ENCODE measurements around the gene AMPD2.
"Not testable (repeated sequence)": the region's sequence is repeated elsewhere in the genome, so short reads cannot be mapped to it uniquely, and the experiment has no call there.

Gene AMPD2

DNA sequence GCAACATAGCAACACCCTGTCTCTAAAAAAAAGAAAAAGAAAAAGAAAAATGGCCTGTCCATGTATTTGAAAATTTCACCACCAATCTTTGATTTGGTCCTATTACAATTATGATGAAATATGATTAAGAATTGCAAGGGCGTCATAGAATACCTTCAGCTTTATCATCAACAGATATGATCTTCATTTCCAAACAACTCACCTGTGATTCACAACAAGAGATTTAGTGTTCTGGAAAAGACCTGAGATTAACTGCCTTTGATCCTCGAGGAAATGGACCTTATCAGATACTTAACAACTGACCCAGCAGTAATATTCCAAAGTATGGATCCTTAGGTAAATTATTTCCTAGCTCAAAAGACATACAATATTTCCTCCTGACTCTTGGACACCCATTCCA, 32.8 kb downstream of the AMPD2 start:
- no peak for DNase-seq (ENCODE audit: low spot score)

DNA sequence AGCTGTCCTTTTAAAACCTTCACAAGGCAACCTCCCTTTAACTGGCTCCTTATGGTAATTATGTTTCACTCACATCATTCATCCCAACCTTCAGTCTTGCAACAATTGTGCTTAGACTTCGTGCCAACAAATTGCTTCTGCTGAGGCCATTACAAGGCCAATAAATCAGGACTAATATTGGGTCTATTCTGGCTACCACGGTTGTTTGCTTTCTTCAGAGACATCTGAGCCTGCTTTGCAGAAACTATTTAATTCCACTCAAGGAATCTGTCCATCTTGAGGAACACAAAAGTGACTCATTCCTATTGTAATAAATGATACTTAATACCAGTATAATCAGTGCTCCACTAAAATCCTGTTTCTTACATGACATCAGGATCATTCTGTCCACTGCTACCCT, 33.7 kb downstream of the AMPD2 start:
- DNase-seq (ENCODE audit: low spot score), result no peak

DNA sequence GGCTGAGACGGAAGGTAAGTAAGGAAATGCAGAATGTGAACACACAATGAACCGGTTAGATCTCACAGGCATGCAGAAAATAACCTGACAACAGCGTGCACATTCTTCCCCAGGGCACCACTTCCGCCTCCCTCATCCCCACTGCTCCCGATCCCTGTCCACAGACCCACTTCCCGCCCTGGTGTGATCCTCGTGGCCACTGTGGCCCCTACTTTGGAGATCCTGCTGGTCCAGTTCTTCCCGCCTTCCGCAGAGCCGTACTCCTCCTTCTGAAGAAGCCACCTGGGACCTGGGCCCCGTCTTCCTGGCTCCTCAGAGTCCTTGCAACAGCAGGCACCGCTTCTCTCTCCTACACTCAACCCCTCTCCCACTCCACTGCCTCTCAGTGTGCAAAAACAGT, 34.9 kb downstream of the AMPD2 start:
- DNase-seq (ENCODE audit: low spot score), result no peak

DNA sequence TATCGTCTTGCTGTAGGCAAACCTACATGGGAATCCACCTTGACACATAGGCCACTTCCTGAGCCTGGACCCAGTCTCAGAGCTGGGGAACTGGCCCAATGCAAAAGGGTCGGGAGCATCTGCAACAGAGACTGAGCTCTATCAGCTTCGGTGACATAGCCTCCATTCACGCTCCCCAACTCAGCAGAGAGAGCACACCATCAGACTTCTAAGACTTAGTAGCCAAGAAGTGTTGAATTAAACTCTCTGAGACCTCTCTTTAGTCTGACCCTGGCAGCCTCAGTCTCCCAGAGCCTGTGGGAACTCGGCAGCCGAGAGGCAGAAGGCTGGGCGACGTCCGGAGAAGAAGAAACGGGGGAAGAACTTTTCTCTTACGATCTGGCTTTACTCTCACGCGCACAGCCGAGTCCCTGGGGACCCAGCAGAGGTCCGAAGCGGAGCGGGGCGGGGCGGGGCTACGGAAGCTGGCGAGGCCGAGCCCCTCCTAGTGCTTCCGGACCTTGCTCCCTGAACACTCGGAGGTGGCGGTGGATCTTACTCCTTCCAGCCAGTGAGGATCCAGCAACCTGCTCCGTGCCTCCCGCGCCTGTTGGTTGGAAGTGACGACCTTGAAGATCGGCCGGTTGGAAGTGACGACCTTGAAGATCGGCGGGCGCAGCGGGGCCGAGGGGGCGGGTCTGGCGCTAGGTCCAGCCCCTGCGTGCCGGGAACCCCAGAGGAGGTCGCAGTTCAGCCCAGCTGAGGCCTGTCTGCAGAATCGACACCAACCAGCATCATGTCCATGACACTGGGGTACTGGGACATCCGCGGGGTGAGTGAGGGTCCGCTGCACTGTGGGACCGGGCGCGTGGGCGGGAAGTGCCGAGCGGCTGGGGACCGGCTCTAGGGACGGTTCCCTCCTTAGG, 36.2 kb downstream of the AMPD2 start, which contains the start of gene GSTM4:
TSS of gene GSTM4 (plus strand) at position 485 of the 905 bp plus-strand sequence. CDS start at position 776, 291 bp downstream.
- DNase-seq (ENCODE audit: low spot score), result peak; percentile 63

DNA sequence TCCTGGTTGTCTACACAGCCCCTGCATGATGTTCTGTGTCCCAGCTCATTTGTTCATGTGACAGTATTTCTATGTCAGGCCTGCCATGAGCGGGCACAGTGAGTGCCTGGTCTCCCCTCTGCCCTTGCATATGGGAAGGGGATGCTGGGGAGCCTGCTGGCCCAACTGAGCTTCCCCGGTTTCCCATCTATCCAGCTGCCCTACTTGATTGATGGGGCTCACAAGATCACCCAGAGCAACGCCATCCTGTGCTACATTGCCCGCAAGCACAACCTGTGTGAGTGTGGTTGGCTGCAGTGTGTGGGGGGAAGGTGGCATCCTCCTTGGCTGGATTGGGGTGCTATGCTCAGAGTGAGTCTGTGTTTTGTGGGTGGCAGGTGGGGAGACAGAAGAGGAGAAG, 37.8 kb downstream of the AMPD2 start:
- no peak for DNase-seq (ENCODE audit: low spot score)

DNA sequence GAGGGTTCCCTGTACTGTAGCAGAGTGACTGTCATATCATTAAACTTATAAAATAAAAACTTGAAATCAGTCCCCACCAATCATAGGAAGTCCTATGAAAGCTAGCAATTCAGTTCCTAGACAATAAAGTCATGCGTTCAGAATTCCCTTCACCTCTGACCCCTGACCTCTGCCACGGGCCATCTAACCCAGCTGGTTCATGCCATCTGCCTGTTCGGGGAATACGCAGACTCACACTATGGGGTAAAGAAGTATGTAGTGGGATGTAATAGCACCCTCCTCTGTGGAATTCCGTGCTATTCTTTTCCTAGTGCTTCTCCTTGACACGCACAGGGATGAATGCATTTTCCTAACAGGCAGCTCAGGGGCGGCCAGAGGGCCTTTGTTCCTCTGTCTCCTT, 38.3 kb downstream of the AMPD2 start:
- DNase-seq (ENCODE audit: low spot score), result no peak

DNA sequence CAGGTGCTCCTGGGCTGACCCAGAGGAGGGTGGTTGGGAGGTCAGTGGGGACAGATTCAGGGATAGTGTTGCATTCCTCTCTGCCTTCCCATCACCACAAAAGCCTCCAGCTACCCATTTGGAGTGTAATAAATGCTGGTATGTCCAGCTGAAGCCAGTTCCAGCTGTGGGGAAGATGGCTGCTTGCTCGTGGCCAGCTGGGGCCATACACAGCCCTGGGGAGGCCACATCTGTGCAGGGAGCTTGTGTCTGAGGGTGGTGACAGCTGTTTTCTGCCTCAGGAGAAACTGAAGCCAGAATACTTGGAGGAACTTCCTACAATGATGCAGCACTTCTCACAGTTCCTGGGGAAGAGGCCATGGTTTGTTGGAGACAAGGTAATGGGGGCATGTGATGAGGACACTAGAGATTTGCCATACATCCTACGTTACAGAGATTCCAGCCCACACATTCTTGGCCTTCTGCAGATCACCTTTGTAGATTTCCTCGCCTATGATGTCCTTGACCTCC, 39.0 kb downstream of the AMPD2 start:
- no peak for DNase-seq (ENCODE audit: low spot score)

DNA sequence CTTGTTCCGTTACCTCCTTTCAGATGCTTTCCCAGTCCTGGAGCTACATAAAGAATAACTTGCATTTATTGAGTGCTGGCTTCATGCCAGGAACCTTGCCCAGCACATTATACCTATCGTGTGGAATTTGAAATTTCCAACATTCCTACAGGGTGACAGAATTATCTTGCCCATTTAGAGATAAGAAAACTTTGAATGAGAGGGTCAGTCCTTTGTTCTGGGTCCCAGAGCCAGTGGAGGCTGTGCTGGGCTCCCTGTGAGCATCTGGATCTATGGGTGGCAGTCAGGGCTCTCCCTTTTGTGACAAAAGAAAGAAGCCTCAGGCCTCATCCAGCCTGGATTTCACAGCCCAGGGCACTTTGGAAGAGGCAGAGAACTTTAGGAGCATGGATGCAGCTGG, 39.5 kb downstream of the AMPD2 start:
- no peak for DNase-seq (ENCODE audit: low spot score)

DNA sequence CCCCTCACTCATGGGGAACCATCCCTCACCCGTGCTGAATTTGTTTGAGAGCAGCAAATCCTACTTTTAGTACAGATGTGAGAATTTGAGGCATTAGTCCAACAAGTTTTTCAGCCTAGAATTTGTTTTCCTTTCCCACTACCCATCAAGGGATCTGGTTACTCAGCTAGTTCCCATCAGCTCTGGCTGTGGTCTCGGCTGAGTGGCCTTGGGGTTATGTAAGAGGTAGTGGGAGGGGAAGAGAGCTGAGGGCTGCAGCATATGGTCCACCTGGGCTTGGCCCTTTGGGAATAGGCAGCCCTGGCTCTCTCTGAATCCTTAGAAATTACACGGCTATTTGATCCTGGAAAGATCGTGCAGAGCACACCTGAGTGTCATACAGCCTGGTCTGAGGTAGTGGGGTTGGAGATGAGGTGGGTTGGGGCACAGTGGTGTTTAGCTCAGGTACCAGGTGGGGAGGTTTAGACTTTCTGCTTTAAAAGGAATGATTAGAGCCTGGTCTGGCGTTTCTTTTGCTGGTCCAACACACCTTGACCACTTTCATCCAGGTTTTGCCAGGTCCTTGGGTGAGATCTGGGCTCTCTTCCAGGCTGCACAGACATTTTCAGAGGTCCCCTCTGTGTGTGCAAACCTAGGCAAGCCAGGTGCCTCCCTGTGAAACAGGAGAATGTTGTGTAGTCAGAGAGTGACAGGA, 40.5 kb downstream of the AMPD2 start:
- DNase-seq (ENCODE audit: low spot score), result no peak

DNA sequence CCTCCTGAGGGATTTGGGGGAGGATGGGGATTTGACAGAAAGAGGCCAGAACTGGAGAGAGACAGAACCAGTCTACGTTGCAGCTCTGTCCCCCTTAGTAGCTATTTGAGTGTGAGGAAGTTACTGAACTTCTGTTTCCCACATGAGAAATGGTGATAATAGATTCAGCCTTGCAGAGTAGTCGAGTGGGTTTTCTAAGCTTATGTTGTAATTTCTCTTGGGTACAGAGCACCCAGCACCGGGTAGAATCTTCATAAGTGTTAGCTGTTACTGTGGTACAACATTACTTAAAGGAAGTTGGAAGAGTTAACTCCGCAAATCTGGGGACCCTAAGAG, 41.0 kb downstream of the AMPD2 start:
- DNase-seq (ENCODE audit: low spot score), result not testable (repeated sequence)

DNA sequence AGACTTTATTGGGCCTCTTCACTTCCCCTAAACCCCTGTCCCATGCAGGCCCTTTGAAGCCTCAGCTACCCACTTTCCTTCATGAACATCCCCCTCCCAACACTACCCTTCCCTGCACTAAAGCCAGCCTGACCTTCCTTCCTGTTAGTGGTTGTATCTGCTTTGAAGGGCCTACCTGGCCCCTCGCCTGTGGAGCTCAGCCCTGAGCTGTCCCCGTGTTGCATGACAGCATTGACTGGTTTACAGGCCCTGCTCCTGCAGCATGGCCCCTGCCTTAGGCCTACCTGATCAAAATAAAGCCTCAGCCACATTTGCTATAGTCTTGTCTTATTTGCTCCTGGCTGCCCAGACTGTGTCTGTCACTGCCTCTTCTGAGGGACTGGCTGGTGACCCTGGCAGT, 41.8 kb downstream of the AMPD2 start:
- DNase-seq (ENCODE audit: low spot score), result no peak

DNA sequence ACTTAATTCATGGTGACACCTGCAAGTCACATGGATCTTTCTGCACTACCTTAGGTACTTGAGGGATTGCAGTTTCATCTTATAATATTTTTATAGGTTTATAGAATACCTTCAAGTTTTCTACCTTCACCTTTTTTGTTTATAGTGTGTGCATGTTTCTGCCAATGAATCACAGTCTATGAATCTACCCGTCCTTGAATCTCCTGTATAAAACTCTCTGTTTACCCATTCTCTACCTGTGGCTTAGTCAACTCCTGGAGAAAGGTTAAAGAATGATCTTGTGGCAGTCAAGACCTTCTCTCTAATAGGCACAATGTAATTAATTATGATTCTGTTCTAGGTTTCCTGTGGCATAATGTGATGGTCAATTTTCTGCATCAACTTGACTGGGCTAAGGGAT, 45.0 kb downstream of the AMPD2 start:
- no peak for DNase-seq (ENCODE audit: low spot score)

DNA sequence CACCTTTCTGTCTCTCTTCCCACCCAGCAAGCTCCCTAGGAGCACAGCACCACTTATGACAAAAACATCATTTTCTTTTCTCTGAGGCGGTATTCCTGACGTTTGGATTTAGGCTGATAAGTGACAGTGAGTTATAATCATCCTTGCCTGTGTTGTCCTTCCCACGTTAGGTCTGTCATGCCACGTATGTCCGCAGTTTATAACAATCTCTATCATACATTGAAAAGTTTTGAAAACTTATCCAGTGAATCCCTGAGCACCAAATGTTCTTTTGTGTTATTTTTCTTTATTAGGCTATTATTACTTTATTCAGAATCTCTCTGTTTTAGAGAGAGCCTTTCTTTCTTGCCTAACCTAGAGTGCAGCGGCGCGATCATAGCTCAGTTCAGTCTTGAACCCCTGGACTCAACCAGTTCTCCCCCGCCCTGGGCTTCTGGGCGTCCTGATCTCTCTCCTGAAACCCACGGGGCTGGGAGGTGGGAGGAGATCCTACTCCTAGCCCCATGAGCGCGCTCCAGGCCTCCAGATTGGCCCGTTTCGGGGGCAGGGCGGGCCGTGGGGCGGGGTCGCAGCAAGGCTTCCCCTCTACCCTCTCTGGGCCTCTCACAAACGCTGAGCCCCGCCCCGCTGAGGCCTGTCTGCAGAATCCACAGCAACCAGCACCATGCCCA, 48.0 kb downstream of the AMPD2 start, which contains the start of gene GSTM2:
TSS of gene GSTM2 (plus strand) at position 606 of the 671 bp plus-strand sequence. CDS start at position 665, 59 bp downstream.
- peak; percentile 77 for DNase-seq (ENCODE audit: low spot score)

DNA sequence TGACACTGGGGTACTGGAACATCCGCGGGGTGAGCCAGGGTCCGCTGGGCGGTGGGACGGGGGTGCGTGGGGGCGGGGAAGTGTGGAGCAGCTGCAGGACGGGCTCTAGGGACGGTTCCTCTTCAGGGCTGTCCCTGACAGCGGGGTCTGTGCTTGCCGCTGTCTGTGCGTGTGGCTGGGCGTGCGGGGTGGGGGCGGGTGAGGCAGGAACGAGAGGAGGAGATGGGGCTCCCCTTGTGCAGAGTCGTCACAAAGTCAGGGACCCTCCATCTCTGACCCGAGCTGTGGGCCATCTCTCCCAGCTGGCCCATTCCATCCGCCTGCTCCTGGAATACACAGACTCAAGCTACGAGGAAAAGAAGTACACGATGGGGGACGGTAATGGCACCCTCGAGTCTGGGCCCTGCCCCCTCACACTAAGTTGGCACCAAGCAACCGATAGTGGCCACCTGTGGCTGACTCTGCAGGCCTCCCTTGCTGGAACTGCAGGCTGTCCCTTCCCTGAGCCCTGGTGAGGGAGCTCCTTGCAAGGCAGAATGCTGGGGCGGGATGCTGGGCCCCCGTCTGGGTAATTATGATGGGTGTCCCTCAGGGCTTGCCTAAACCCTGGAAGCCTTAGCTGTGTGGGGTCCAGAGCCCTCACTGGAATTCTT, 48.6 kb downstream of the AMPD2 start:
- DNase-seq (ENCODE audit: low spot score), result no peak

DNA sequence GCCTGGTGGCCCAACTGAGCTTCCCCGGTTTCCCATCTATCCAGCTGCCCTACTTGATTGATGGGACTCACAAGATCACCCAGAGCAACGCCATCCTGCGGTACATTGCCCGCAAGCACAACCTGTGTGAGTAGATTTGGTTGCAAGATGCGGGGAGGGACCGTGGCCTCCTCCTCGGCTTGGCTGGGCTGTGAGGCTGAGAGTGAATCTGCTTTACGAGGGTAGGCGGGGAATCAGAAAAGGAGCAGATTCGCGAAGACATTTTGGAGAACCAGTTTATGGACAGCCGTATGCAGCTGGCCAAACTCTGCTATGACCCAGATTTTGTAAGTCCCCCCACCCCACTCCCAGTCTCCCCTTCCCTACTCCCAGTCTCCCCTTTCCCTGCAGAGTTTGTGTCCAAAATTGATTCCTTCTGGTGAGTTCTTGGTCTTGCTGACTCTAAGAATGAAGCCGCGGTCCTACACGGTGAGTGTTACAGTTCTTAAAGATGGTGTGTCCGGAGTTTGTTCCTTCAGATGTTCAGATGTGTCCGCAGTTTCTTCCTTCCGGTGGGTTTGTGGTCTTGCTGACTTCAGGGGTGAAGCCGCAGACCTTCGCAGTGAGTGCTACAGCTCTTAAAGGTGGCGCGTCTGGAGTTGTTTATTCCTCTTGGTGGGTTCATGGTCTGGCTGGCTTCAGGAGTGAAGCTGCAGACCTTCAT, 49.8 kb downstream of the AMPD2 start:
- DNase-seq (ENCODE audit: low spot score), result no peak

DNA sequence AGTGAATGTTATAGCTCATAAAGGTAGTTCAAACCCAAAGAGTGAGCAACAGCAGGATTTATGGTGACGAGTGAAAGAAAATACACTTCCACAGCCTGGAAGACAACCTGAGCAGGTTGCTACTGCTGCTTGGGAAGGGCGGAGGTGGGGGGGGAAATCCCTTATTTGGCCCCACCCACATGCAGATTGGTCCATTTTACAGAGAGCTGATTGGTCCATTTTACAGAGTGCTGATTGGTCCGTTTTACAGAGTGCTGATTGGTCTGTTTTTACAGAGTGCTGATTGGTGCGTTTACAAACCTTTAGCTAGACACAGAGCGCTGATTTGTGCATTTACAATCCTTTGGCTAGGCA, 50.3 kb downstream of the AMPD2 start:
- DNase-seq (ENCODE audit: low spot score), result not testable (repeated sequence)

DNA sequence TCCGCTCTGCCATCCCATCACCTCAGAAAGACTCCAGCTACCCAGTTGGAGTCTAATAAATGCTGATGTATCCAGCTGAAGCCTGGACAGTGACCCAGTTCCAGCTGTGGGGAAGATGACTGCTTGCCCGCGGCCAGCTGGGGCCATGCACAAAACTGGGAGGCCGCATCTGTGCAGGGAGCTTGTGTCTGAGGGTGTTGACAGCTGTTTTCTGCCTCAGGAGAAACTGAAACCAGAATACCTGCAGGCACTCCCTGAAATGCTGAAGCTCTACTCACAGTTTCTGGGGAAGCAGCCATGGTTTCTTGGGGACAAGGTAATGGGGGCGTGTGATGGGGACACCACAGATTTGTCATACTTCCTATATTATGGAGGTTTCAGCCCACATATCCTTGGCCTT, 51.4 kb downstream of the AMPD2 start:
- no peak for DNase-seq (ENCODE audit: low spot score)

DNA sequence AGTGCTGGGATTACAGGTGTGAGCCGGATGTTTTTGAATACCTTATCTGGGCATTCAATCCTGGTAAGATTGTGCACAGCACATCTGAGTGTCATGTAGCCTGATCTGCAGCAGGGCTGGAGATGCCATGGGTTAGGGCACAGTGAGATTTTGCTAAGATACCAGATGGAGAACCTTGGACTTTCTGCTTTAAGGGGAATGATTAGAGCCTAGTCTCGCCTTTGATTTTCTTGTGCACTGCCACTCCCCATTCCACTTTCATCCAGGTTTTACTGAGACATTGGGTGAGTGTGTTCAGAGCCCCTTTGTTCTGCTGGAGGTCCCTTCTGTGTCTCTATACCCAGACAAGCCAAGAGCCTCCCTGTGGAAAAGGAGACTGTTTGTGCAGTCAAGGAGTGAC, 54.2 kb downstream of the AMPD2 start:
- not testable (repeated sequence) for DNase-seq (ENCODE audit: low spot score)

DNA sequence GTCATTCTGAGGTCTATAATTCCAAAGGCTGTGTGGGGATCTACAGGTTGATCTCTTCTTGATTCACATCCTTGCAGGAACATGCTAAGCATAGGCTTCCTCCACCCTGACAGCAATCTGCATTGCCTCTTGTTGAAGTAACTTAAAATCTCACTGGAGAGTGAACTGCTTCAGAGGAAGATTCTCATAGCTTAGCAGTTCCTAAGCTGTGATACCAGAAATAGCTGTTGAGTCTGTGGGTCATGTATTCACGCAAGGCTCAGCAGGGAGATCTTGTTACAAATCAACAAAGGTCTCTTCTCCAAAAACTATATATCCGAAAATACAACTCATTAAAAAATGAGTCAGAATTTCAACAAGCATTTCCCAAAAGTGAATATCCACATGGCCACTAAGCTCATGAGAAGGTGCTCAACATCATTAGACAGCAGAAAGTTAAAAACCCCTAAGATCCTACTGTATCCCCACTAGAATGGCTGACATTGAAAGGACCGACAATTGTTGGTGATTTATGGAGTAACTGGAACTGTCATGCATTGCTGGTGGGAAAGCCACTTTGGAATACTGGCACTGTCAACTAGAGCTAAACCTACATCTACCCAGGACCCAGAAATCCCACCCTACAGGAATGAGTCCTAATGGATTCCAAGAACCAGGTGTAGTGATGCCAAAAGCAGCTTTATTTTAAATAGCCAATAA, 57.2 kb downstream of the AMPD2 start:
- DNase-seq (ENCODE audit: low spot score), result not testable (repeated sequence)

DNA sequence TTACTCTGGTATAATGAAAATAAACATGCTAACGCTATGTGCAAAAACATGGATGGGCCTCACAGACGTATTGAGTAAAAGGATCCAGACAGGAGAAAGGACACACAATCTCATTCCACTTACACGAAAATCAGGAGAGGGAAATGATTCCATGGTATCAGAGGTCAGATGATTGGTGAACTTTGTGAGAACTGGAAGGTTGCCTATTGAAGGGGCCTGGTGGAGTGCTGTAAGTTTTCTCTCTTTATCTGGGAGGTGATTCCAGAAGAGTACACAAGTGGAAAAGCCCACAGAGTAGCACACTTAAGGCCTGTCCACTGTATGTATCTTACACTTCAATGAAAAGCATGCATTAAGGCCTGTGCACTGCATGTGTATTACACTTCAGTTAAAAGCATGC, 57.8 kb downstream of the AMPD2 start:
- DNase-seq (ENCODE audit: low spot score), result no peak

DNA sequence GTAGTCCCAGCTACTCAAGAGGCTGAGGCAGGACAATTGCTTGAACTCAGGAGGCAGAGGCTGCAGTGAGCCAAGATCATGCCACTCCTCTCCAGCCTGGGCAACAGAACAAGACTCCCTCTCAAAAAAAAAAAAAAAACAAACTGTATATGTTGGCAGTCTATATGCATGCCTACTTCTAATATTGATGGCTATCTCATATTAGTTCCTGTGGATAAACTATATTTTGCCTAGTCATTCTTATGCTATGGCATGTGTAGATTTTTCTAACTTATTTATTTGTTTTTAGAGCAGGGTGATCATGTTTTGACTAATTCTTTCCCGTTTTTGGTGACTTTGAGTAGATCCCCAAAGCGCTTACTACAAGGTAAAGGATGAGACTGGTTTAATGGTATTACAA, 59.0 kb downstream of the AMPD2 start:
- not testable (repeated sequence) for DNase-seq (ENCODE audit: low spot score)
